ENCODE data around the gene SFMBT1.

DNA sequence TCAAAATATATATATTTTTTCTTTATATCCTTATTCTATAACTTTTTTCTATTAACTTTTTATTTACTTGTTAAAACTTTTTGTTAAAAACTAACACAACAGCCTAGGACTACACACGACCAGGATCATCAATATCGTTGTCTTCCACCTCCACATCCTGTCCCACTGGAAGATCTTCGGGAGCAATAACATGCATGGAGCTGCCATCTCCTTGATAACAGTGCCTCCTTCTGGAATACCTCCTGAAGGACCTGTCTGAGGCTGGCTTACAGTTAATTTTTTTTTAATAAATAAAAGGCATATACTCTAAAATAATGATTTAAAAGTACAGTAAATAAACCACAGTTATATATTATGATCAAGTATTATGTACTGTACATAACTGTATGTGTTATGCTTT lies 58.9 kb downstream of the SFMBT1 start:
- no peak for TF ChIP-seq EZH2 (IDR thresholded peaks at IDR 0.05; ENCODE audit: low read depth)
- TF ChIP-seq, protein P1, sequence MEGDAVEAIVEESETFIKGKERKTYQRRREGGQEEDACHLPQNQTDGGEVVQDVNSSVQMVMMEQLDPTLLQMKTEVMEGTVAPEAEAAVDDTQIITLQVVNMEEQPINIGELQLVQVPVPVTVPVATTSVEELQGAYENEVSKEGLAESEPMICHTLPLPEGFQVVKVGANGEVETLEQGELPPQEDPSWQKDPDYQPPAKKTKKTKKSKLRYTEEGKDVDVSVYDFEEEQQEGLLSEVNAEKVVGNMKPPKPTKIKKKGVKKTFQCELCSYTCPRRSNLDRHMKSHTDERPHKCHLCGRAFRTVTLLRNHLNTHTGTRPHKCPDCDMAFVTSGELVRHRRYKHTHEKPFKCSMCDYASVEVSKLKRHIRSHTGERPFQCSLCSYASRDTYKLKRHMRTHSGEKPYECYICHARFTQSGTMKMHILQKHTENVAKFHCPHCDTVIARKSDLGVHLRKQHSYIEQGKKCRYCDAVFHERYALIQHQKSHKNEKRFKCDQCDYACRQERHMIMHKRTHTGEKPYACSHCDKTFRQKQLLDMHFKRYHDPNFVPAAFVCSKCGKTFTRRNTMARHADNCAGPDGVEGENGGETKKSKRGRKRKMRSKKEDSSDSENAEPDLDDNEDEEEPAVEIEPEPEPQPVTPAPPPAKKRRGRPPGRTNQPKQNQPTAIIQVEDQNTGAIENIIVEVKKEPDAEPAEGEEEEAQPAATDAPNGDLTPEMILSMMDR (conservative IDR thresholded peaks at IDR 0.05) = peak; percentile 29

All from PC-9 (cell line).